ENCODE measurements around the gene SH3RF3.

GRCh38 chr2:109380502-109381326, 251.7 kb downstream of the SH3RF3 start:
- TF ChIP-seq CTCF (IDR thresholded peaks at IDR 0.05): no peak
- TF ChIP-seq POLR2A (IDR thresholded peaks at IDR 0.05): no peak
